ENCODE data around the gene FXYD5.
"Not testable (repeated sequence)": the region's sequence is repeated elsewhere in the genome, so short reads cannot be mapped to it uniquely, and the experiment has no call there.

FXYD5 gene

DNA sequence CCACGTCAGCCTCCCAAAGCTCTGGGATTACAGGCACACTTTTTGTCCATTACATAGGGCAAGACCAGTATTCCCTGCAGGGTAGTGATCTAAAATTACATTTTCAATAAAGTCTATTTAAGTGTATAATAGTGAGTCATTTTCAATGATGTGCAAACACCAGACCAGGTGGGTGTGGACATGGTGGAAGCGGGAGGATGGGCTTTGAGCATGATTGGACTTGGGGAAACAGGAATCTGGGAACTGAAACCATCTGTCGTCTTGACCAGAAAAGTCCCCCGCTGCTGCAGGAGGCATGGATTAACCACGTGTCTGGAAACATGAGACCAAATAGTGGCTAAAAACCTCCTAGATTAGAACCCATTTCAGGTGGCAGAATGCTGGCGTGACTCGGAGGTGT, 34.0 kb upstream of the FXYD5 start:
- FAIRE-seq, result peak; percentile 86

GRCh38 chr19:35120898-35121297, 33.6 kb upstream of the FXYD5 start:
- no peak for FAIRE-seq

- FAIRE-seq, result no peak
Measured at GRCh38 chr19:35122687-35123551, 31.6 kb upstream of the FXYD5 start.

DNA sequence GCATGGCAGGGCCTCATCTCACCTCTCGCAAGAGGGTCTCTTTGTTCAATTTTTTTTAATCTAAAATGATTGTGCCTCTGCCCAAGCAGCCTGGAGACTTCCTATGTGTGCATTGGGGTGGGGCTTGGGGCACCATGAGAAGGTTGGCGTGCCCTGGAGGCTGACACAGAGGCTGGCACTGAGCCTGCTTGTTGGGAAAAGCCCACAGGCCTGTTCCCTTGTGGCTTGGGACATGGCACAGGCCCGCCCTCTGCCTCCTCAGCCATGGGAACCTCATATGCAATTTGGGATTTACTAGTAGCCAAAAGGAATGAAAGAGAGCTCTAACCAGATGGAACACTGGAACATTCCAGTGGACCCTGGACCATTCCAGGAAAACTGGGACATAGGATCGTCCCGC, 31.0 kb upstream of the FXYD5 start:
- FAIRE-seq, result no peak

DNA sequence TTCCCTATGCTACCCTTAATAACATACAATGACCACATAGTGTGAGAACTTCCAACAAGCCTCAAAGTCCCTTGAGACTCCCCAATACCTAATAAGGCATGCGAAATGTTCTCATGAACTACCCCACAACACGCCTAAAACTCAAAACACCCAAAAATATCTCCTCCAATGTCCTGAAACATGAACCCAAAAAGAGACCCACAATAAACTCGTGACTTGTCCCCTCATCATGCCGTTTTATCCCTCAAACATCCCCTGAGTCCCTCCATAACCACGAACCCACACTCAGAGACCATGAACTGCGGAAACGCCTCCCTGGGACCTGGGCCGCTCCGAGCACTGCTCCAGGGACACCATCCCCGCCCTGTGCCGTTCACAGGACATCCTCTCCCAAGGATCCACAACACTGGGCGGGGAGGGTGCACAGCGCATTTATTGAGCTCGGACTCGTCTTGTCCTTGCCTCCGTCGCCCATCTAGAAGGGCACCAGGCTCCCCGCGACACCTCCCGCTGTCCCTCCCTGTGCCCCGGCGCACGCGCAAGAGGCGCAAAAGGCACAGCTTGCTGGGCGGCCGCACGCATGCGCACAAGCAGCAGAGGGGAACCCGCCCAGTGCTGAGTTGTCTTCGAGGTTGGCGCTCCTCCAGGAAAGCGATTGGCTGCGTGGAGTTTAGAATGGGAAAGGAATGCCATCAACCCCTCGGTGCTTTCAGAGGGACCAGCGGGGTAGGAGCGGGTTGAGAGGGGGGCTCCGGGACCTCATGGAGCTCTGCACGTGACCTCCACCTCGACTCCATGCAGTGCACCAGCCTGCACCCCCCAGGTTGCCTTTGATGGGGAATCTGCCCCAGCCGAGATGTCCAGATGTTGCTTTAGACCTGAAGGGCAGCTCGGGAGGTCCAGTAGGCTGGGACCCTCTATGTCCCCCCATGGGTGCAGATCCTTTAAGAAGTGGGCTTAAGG, 30.2 kb upstream of the FXYD5 start:
- FAIRE-seq, result no peak

DNA sequence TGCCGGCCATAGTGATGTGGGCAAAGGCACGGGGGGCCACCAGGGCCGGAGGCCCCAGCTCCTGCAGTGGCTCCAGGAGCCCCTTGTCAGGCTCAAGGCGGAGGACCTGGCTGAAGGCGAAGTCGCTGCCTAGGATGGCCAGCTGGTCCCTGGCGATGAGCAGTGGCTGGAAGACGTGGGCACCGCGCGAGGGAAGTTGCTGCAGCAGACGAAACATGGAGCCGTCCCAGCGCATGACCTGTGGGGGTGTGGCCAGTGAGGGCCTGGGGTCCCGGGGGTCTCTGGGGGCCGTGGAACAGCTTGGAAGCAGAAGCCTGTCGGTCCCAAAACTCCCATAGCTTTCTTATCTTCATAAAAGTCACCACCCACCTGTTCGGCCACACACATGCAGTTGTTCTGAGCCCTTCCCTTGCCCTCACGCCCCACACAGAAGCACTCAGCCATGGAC, 29.2 kb upstream of the FXYD5 start:
- no peak for FAIRE-seq

GRCh38 chr19:35125749-35126623, 28.5 kb upstream of the FXYD5 start:
- FAIRE-seq, result no peak

GRCh38 chr19:35126624-35126959, 27.9 kb upstream of the FXYD5 start:
- FAIRE-seq, result no peak

DNA sequence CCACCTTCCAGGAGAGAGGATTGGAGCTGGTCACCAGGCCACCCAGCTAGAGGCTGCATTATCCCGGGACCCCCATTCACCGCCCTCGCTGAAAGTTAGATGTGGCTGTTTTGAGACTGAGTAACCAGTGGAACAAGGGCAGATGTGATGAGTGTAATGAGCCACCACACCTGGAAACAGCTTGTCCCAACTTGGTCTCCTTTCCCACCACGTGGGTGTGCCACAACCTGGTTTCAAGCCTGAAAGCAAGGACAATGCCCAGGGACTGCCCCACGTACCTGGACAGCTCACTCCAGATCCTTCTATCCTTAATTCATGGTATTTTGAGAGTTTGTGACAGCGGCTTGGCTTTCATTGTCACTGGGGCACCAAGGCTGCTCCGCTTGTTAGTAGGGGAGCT, 26.7 kb upstream of the FXYD5 start:
- no peak for FAIRE-seq

DNA sequence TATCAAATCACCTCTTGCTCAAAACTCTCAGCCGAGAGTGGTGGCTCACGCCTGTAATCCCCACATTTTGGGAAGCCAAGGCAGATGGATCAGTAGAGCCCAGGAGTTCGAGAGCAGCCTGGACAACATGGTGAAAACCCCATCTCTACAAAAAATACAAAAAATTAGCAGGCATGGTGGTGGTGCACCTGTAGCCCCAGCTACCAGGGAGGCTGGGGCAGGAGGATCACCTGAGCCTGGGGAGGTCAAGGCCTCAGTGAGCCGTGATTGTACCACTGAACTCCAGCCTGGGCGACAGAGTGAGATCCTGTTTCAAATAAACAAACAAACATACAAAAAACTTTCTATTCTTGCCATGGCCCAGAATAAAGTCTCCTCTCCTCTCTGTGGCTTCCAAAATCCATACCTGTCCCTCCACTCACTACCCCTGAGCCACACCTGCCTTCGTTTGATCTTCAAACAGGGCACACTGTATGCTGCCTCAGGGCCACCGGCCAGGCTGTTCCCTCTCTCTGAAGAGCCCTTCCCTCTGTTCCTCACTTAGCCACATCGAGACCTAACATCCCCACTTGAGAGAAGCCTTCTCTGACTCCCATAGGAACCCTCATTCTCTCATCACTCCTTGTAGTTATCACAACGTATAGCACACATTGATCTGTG, 26.0 kb upstream of the FXYD5 start:
- no peak for FAIRE-seq

GRCh38 chr19:35129724-35130274, 24.7 kb upstream of the FXYD5 start:
- not testable (repeated sequence) for FAIRE-seq

DNA sequence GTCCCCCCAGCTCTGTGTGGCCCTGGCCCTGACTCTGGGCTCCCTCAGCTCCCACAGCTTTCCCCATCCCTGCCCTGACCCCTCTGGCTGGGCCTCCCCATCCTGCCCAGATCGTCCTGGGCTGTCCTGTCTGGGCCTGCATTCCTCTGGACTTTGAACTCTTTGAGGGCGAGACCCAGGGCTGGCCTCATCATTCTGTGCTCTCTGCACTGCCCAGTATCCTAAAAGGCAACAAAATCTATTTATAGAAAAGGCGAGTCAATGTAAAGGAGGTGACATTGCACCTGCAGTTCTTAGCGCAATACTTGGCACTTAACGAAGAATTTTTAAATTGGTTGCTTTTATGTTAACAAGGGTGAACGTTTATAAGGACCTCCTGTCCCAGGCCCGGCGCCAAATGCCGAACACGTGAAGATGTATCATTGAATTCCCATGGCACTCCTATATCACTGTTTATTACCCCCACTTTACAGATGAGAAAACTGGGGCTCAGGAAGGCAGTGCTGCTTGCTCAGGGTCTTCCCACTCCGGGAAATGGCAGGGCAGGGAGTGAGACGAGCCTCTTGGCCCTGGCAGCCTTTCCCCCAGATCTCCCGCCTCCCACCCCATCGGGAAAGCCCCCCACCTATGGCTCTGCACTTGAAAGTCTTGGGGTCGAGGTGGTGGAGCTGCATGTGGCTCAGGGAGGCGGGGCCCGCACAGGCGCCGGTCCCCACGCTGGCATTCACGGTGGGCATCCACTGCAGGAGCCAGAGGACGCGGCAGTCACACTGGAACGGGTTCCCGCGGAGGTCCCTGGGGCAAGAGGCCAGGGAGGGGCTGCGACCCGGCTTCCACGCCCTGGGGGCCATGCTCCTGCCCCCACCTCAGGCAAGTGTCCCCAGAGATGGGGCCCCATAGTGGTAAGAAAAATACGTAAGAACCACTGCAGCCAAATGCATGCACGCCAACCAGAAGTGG, 23.5 kb upstream of the FXYD5 start:
- no peak for FAIRE-seq

DNA sequence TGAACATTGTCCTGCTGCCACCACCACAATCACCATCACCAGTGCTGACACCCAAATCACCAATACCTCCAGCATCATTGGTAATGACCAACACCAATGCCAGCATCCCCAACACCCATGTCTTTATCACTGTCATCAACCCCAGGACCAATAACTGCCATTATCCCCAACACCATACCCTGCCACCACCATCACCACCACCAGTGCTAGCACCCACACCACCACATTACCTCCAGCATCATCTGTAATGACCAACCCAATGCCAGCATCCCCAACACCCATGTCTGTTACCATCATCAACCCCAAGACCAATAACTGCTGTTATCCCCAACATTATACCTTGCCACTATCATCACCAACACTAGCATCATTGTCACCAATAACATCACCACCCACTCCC, 22.3 kb upstream of the FXYD5 start:
- no peak for FAIRE-seq

DNA sequence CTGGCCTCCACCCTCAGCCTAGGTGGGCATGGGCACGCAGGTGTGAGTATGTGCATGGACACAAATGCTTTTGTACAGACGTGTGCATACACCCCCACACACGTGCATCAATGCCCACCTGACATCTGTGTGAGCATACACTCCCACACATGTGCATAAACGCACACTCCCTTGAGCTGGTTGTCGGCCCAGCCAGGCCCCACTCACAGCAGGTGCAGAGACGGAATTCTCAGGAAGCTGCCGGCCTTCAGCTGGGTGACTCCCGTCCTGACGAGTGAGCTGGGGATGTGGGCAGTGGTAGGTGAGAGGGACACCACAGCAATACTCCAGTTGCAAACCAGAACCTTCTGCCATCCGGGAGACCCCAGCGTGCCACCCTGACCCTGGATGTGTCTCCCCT, 20.7 kb upstream of the FXYD5 start:
- FAIRE-seq, result no peak

- FAIRE-seq, result no peak
Measured at GRCh38 chr19:35134601-35135242, 19.8 kb upstream of the FXYD5 start, which contains the start of gene LGI4. Gene LGI4 (minus strand): TSS chr19:35135059. CDS start chr19:35134680, 379 bp downstream.

DNA sequence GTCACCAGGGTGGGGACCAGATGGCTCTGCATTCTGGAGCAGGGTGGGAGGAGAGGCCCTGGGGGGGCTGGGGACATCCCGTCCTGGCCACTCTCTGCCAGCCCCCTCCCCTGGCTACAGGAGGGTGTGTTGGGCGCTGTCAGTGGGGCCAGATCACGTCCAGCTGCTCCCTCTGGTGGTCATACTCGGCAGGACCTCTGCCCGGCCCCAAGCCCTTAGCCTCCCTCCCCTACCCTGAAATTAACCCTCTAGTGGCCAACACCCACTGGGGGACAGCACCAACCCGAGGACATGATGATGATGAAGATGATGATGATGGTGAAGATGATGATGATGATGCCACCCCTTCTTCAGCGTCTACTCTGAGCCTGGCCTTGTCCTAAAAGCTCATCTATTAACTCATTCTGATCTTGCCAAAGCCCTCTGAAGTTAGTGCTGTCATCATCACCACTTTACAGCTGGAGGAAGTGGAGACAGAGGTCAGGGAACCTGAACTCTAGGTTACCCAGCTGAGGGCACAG, 19.1 kb upstream of the FXYD5 start:
- no peak for FAIRE-seq

DNA sequence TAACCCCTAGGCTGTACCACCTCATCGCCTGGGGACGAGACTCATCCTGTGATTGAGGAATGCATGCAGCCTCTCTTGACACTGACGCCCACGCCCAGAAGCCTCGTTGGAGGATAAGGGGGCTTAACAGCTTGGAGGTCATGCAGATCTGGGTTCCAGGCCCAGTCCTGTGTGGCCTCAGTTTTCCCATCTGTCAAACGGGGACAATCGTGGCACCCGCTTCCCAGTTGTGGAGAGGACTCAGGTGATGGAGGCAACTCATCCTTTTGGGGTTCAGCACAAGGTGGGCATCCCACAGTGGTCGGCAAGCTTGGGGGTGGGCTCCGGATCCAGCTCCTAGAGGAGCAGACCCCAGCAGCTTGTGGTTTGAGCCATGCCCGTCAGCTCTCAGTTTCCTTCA, 18.3 kb upstream of the FXYD5 start:
- no peak for FAIRE-seq

GRCh38 chr19:35136977-35137702, 17.4 kb upstream of the FXYD5 start:
- FAIRE-seq, result no peak

GRCh38 chr19:35138305-35138892, 16.1 kb upstream of the FXYD5 start, which contains the start of gene FXYD1:
Gene FXYD1 (plus strand): TSS chr19:35138824. CDS start chr19:35140080, 1,256 bp downstream.
- no peak for FAIRE-seq
